ENCODE measurements around the gene PRDX5. TPM values are rescaled to one million over a fixed set of nuclear protein-coding genes. Genes with fewer than 3 reads are reported as not detected.
A peak's percentile ranks its signal among the peaks of the same experiment; 100 is the strongest.

The PRDX5 gene
- total RNA-seq, 1 donor from 2014 or later, result 562 TPM

DNA sequence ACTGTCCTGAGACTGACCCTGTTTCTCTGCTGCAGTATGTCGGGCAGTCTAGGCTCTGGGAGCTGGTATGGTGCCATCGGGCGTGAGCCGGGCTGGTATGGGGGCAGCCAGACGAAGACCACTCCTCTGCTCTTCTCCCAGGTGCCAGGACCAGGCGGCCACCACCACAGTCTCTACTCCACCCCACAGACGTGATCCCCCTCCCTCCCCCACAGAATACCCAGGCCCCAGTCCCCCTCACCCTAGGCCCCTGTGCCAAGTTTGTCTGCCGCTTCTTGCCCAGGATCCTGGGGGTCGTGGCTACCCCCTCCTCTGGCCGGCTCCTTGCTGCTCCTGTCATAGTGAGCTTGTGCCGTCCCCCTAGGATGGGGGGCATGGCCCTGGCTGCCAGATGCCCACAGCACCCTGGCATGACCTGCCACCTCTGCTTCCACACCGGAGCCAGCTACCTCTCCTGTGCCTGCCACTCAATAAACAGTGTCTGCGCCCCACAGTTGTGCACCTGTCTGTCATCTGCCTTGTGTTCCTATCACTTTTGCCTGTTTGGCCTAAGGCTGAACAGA, 28.8 kb upstream of the PRDX5 start:
- TF ChIP-seq, protein P1, sequence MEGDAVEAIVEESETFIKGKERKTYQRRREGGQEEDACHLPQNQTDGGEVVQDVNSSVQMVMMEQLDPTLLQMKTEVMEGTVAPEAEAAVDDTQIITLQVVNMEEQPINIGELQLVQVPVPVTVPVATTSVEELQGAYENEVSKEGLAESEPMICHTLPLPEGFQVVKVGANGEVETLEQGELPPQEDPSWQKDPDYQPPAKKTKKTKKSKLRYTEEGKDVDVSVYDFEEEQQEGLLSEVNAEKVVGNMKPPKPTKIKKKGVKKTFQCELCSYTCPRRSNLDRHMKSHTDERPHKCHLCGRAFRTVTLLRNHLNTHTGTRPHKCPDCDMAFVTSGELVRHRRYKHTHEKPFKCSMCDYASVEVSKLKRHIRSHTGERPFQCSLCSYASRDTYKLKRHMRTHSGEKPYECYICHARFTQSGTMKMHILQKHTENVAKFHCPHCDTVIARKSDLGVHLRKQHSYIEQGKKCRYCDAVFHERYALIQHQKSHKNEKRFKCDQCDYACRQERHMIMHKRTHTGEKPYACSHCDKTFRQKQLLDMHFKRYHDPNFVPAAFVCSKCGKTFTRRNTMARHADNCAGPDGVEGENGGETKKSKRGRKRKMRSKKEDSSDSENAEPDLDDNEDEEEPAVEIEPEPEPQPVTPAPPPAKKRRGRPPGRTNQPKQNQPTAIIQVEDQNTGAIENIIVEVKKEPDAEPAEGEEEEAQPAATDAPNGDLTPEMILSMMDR (IDR thresholded peaks at IDR 0.05; ENCODE audit: insufficient read depth, low read length, poor library complexity, severe bottlenecking), result no peak
- Histone ChIP-seq H3K36me3 (ENCODE audit: control insufficient read depth, insufficient read depth, low read length) (peaks cover 1% of the 10 kb centered on the region), H3K4me3 (ENCODE audit: low read depth, low read length) (no peak overlapping the region), H3K27me3 (ENCODE audit: control insufficient read depth, insufficient read depth, low read length) (peaks cover 38% of the 10 kb centered on the region)
- DNase-seq (ENCODE audit: low read depth), result no peak

DNA sequence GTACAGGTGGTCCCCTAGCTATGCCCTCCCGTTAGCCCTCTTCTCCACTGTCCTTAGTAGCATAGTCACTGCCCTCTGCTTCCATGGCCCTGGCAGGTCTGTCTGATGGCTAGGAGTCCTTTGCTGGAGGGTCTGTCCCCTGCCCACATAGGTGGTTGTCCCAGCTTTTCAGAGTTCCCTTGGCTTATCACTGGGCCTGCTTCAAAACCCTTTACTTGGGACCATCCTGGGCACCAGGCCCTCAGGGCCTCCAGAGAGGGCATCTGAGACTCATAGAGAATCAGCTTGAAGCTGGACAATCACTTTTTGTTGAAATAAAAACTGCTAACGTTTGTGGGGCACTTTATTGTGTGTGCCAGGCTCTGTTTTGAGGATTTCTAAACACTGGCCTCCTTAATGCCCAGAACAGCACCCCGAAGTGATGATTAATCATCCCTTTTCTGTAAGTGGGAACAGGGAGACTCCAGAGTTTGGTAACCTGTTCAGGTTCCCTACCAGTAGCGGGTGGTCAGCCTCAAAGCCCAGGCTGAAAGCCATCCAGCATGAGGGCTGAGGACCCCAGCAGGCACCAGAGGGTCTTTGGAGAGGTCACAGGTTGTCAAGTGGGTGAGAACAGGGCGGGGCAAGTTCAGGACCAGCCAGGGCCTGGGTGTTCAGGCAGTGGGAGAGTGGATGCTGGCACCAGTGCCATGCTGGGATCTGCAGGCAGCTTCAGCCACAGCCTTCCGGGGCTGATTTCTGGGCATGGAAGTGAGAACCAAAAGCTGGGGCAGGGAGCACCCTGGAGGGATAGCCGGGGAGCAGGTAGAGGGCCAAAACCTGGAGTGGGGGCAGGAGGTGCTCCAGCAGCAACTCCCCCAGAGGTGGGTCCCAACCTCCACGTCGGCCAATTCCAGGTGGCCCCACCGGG, 27.3 kb upstream of the PRDX5 start:
- TF ChIP-seq, protein P1 (IDR thresholded peaks at IDR 0.05; ENCODE audit: insufficient read depth, low read length, poor library complexity, severe bottlenecking), result no peak
- DNase-seq (ENCODE audit: low read depth), result no peak
- Histone ChIP-seq H3K27me3 (ENCODE audit: control insufficient read depth, insufficient read depth, low read length) (peaks cover 50% of the 10 kb centered on the region), H3K36me3 (ENCODE audit: control insufficient read depth, insufficient read depth, low read length) (peaks cover 1% of the 10 kb centered on the region), H3K4me3 (ENCODE audit: low read depth, low read length) (no peak overlapping the region)

DNA sequence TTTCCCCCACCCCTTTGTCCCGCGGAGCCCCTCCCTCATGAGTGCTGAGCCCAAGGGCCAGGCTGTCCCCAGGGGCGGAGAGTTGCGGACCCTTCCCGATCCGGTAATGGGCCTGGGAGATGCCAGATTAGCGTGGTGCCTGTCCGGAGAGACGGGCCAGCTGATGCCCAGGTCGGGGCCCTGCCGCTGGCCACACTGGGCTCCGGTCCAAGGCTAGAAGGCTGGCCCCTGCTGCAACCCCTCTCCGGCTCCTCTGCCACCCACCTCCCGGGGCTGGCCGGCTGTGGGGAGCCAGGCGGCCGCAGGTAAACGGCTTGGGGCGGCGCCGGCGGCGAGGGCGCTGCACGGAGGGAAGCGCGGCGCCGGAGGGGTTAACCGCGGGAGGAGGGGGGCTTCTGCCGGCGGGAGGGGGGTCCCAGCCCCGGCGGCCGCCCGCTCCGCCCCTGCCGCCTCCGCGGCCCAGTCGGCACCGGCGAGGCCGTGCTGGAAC, 26.6 kb upstream of the PRDX5 start, which contains the start of gene KCNK4:
Gene KCNK4 (plus strand): TSS at position 41 of the 490 bp plus-strand sequence. CDS start 1,717 bp downstream, outside the sequence.
- Histone ChIP-seq H3K4me3 (ENCODE audit: low read depth, low read length) (no peak within 1 kb of the TSS), H3K36me3 (ENCODE audit: control insufficient read depth, insufficient read depth, low read length) (peaks cover 1% of the 10 kb centered on the region), H3K27me3 (ENCODE audit: control insufficient read depth, insufficient read depth, low read length) (peaks cover 57% of the 10 kb centered on the region)
- TF ChIP-seq, protein P1 (IDR thresholded peaks at IDR 0.05; ENCODE audit: insufficient read depth, low read length, poor library complexity, severe bottlenecking), result no peak
- DNase-seq (ENCODE audit: low read depth), result no peak

DNA sequence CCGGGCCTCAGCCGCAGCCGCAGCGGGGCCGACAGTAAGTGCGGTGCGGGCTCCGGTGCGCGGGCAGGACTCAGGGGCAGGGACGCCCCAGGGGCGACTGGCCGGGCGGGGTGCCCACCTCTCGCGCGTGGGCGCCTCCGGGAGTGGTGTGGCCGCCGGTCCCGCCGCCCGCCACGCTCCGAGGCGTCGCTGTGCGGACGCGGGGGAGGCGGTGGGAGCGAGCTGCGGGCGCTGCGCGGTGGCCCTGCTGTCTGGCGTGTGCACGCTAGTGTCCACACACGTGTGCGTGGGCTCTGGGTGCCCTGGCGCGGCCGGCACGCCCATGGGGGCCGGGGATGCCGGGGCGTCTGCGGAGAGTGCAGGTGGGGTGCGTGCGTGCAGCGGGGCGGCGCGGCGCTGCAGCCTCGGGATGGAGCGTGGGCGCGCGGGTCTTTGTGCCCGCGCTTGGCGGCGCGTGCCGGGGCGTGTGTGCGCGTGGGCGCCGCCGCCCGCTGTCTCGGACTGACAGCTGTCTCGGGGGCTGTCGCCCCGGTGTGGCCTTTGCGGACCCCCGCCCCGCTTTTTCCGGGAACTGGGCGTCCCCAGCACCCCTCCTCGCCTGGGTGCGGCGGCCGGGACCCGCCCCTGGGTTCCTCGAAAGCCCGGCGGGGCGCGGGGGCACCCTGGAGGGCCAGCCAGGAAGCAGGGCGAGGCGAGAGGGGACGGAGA, 26.0 kb upstream of the PRDX5 start:
- peaks cover 1% of the 10 kb centered on the region for H3K36me3 ChIP-seq (ENCODE audit: control insufficient read depth, insufficient read depth, low read length)
- TF ChIP-seq, protein P1 (IDR thresholded peaks at IDR 0.05; ENCODE audit: insufficient read depth, low read length, poor library complexity, severe bottlenecking), result no peak
- peaks cover 63% of the 10 kb centered on the region for H3K27me3 ChIP-seq (ENCODE audit: control insufficient read depth, insufficient read depth, low read length)
- no peak for DNase-seq (ENCODE audit: low read depth)
- H3K4me3 ChIP-seq (ENCODE audit: low read depth, low read length), result no peak overlapping the region

DNA sequence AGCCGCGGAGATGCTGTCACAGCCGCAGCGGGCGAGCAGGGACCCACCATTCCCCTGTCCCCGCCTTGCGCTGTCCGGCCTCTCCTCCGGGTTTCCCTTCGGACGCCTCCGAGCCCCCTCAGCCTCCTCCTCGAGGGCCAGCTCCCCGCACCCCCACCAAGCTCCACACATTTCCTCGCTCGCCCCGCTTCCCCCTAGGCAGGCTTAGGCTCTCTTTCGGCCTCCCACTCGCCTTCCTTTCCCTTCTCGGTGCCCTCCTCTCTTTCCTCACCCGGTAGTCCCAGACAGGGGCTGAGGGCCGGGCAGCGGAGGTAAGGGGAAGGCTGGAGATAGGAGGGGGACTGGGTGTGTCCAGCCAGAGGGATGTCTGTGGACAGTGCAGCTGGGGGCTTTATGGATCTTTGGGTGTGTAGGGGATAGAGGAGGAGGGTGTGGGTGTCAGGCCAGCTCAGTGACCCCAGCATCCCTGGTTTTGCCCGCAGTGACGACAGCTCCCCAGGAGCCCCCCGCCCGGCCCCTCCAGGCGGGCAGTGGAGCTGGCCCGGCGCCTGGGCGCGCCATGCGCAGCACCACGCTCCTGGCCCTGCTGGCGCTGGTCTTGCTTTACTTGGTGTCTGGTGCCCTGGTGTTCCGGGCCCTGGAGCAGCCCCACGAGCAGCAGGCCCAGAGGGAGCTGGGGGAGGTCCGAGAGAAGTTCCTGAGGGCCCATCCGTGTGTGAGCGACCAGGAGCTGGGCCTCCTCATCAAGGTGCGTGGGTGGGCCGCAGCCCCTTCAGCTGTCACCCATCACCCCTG, 25.3 kb upstream of the PRDX5 start:
- no peak for DNase-seq (ENCODE audit: low read depth)
- H3K36me3 ChIP-seq (ENCODE audit: control insufficient read depth, insufficient read depth, low read length), result peaks cover 1% of the 10 kb centered on the region
- TF ChIP-seq, protein P1 (IDR thresholded peaks at IDR 0.05; ENCODE audit: insufficient read depth, low read length, poor library complexity, severe bottlenecking), result no peak
- H3K27me3 ChIP-seq (ENCODE audit: control insufficient read depth, insufficient read depth, low read length), result peaks cover 71% of the 10 kb centered on the region
- peak overlapping the region; percentile 7 for H3K4me3 ChIP-seq (ENCODE audit: low read depth, low read length)
